Activated T-cell treated with anti-CD3 and anti-CD28 coated beads, Interleukin-2, amount 50 U/mL, for 72 hours (primary cell): Measurements from ENCODE around the gene ACADM. TPM values are rescaled to one million over a fixed set of nuclear protein-coding genes. Genes with fewer than 3 reads are reported as not detected.
A peak's percentile ranks its signal among the peaks of the same experiment; 100 is the strongest.
"Not testable (repeated sequence)": the region's sequence is repeated elsewhere in the genome, so short reads cannot be mapped to it uniquely, and the experiment has no call there.

Source experiments
- ATAC-seq, 2 donors: fragments of 150-1000 bp; cut with Tn5 transposase; replicated peaks in 1 of 2; 2 replicates each; pipeline ENCODE4 v1.10.0; 2021; ENCODE audit warnings: moderate library complexity in 2 of 2, mild to moderate bottlenecking in 1 of 2
- DNase-seq, 2 donors: peaks; one replicate each; pipeline ENCODE4 v3.0.0; 2021 to 2022; ENCODE audit warnings: mixed read lengths in 1 of 2
- H3K27ac Mint-ChIP-seq: one replicate; pipeline ENCODE4 v1.8.0; 2022; ENCODE audit warnings: mild to moderate bottlenecking, moderate library complexity, mixed read lengths
- H3K27me3 Mint-ChIP-seq: one replicate; pipeline ENCODE4 v1.8.0; 2022; ENCODE audit warnings: low read depth, mixed read lengths
- H3K36me3 Mint-ChIP-seq, 2 donors: one replicate each; pipeline ENCODE4 v1.8.0; 2022; ENCODE audit warnings: mixed read lengths in 2 of 2, mild to moderate bottlenecking in 1 of 2; ENCODE audit not compliant: insufficient read depth in 2 of 2
- H3K4me1 Mint-ChIP-seq: one replicate; pipeline ENCODE4 v1.8.0; 2022; ENCODE audit warnings: low read depth, mixed read lengths
- H3K4me3 Mint-ChIP-seq, 2 donors: one replicate each; pipeline ENCODE4 v1.8.0; 2022; ENCODE audit warnings: mild to moderate bottlenecking in 2 of 2, mixed read lengths in 2 of 2, moderate library complexity in 2 of 2
- H3K9me3 Mint-ChIP-seq, 2 donors: one replicate each; pipeline ENCODE4 v1.8.0; 2022; ENCODE audit warnings: mixed read lengths in 2 of 2
- total RNA-seq, 2 donors: library from RNA; stranded (reverse); gene quantifications; one replicate each; pipeline ENCODE4 v1.2.3, GENCODE V29; 2022

Gene ACADM
- total RNA-seq, 2 donors from 2014 or later, result 43.1 to 48.9 TPM

DNA sequence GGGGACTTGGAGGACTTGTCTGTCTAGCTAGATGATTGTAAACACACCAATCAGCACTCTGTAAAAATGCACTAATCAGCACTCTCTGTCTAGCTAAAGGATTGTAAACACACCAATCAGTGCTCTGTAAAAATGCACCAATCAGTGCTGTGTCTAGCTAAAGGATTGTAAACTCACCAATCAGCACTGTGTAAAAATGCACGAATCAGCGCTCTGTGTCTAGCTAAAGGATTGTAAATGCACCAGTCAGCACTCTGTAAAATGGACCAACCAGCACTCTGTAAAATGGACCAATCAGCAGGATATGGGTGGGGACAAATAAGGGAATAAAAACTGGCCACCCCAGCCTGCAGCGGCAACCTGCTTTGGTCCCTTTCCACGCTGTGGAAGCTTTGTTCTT, 34.0 kb downstream of the ACADM start:
- H3K9me3 Mint-ChIP-seq, H3K27me3 Mint-ChIP-seq, H3K4me3 Mint-ChIP-seq, H3K4me1 Mint-ChIP-seq, DNase-seq, H3K27ac Mint-ChIP-seq, ATAC-seq: not testable (repeated sequence)
- H3K36me3 Mint-ChIP-seq, result peaks cover 11 to 40% of the 10 kb centered on the region in 2 donors

- Mint-ChIP-seq H3K4me1 (no peaks in the 10 kb centered on the region), H3K9me3 (no peaks in the 10 kb centered on the region), H3K36me3 (peaks cover 0 to 4% of the 10 kb centered on the region in 2 donors), H3K27me3 (no peaks in the 10 kb centered on the region), H3K4me3 (no peak overlapping the region), H3K27ac (no peak overlapping the region)
- no peak for ATAC-seq
- DNase-seq, result no peak
Observed at GRCh38 chr1:75764057-75764655, 39.6 kb downstream of the ACADM start.

DNA sequence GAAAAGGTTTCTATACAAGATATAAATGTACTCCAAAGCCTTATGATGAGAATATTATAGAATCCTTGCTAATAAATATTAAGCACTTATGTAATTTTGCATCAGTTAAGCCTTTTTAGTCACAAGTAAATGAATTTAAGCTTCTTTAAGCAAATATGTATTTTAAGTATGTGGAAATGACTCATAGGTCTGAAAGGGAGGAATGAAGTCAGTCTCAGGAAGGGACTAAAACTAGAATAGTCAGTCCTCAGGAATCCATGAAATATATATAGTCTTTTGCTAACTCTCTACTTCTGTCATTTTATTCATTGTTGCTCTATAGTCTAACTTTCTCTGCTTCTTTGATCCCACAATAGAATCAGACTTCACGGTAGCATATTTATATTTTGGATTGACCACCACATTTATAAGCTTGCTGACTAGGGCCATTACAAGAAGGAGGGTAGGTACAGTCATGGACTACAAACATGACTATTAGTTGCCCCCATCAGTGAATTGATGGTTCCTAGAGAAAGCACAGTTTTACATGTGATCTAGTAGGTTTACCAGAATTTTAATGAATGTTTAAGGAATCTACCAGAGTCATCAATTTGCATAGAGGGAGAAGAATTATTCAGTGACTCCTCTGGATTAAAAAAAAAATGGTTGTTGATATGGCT, 41.3 kb downstream of the ACADM start:
- DNase-seq (no peak), ATAC-seq (no peak)
- H3K27me3 Mint-ChIP-seq, result no peaks in the 10 kb centered on the region
- no peaks in the 10 kb centered on the region for H3K4me1 Mint-ChIP-seq
- no peak overlapping the region for H3K27ac Mint-ChIP-seq
- peaks cover 0 to 4% of the 10 kb centered on the region in 2 donors for H3K36me3 Mint-ChIP-seq
- H3K4me3 Mint-ChIP-seq, result no peak overlapping the region
- no peaks in the 10 kb centered on the region for H3K9me3 Mint-ChIP-seq

DNA sequence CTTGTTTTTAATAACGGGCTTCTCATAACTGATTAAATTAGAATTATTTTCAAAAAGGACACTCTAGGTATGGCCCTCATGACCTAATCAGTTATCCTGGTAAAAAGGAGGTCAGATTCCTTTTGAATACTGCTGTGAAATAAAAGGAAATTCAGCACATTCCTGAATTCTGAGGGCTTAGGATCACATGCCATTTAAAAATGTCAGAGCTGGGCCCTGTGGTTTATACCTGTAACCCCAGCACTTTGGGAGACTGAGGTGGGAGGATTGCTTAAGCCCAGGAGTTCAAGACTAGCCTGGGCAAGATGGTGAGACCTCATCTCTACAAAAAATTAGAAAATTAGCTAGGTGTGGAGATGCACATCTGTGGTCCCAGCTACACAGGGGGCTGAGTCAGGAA, 43.5 kb downstream of the ACADM start:
- no peak for ATAC-seq
- no peak overlapping the region for H3K4me3 Mint-ChIP-seq
- H3K4me1 Mint-ChIP-seq, result no peaks in the 10 kb centered on the region
- no peak for DNase-seq
- no peak overlapping the region for H3K27ac Mint-ChIP-seq
- H3K27me3 Mint-ChIP-seq, result no peaks in the 10 kb centered on the region
- H3K36me3 Mint-ChIP-seq, result no peaks in the 10 kb centered on the region
- H3K9me3 Mint-ChIP-seq, result no peaks in the 10 kb centered on the region

DNA sequence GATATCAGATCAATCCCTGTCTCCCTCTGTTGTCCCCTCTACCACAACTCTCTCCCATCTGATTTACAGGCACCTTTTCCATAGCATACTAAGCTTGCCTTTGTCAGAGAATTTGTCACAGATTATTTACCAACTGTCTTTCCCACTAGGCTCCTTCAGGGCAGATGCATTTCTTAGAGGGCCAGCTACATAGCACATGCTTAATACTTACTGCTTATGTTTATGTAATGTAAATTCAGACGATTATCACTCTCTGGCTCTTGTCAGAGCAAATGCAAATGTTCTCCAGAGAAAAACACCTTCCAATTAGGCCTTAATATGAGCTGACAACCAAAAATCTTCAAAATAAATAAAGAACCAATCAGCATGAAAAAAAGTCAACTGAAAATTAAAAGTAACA, 46.3 kb downstream of the ACADM start:
- Mint-ChIP-seq H3K4me1 (no peaks in the 10 kb centered on the region), H3K27me3 (peaks cover 6% of the 10 kb centered on the region), H3K9me3 (no peaks in the 10 kb centered on the region), H3K4me3 (no peak overlapping the region), H3K36me3 (peaks cover under 1 to 2% of the 10 kb centered on the region in 2 donors), H3K27ac (no peak overlapping the region)
- no peak for DNase-seq
- no peak for ATAC-seq

DNA sequence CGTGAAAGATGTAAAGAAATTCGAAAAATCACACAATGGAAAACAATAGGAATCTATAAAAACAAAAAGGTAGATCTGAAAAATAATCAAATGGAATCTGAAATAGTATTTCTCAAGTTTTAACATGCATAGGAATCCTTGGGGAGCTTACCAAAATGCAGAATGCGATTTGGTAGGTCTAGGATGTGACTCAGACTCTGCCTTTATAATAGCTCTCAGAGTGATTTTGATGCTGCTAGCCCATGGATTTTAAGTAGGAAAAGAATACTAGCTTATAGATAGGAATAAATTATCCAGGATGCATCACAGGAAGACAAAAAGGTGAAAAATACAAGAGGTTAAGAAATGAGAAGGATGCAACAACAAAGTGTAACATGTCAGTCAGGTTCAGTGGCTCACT, 47.5 kb downstream of the ACADM start:
- no peak for ATAC-seq
- Mint-ChIP-seq H3K27ac (no peak overlapping the region), H3K4me3 (no peak overlapping the region), H3K36me3 (peaks cover 1 to 2% of the 10 kb centered on the region in 2 donors), H3K9me3 (no peaks in the 10 kb centered on the region), H3K4me1 (no peaks in the 10 kb centered on the region), H3K27me3 (peaks cover 6% of the 10 kb centered on the region)
- DNase-seq, result no peak

DNA sequence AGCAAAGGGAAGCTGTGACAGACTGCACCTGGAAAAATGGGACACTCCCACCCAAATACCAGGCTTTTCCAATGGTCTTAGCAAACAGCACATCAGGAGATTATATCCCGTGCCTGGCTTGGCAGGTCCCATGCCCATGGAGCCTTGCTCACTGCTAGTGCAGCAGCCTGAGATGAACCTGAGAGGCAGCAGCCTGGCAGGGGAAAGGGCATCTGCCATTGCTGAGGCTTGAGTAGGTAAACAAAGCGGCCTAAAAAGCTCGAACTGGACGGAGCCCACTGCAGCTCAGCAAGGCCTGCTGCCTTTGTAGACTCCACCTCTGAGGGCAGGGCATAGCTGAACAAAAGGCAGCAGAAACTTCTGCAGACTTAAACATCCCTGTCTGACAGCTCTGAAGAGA, 53.3 kb downstream of the ACADM start:
- not testable (repeated sequence) for H3K36me3 Mint-ChIP-seq, DNase-seq, H3K9me3 Mint-ChIP-seq, H3K4me3 Mint-ChIP-seq, H3K27ac Mint-ChIP-seq, ATAC-seq, H3K4me1 Mint-ChIP-seq
- H3K27me3 Mint-ChIP-seq, result peaks cover 14% of the 10 kb centered on the region

- H3K9me3 Mint-ChIP-seq, DNase-seq, H3K4me3 Mint-ChIP-seq, H3K4me1 Mint-ChIP-seq, H3K27ac Mint-ChIP-seq, ATAC-seq, H3K36me3 Mint-ChIP-seq: not testable (repeated sequence)
- H3K27me3 Mint-ChIP-seq, result peaks cover 14% of the 10 kb centered on the region
Observed at GRCh38 chr1:75778694-75779093, 54.2 kb downstream of the ACADM start.

DNA sequence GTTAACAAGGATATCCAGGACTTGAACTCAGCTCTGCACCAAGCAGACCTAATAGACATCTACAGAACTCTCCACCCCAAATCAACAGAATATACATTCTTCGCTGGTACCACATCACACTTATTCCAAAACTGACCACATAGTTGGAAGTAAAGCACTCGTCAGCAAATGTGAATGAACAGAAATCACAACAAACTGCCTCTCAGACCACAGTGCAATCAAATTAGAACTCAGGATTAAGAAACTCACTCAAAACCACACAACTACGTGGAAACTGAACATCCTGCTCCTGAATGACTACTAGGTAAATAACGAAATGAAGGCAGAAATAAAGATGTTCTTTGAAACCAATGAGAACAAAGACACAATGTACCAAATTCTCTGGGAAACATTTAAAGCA, 55.7 kb downstream of the ACADM start:
- H3K27ac Mint-ChIP-seq, result peak overlapping the region; percentile 28
- not testable (repeated sequence) for H3K36me3 Mint-ChIP-seq, DNase-seq, H3K9me3 Mint-ChIP-seq, ATAC-seq, H3K4me1 Mint-ChIP-seq
- H3K4me3 Mint-ChIP-seq, result peak overlapping the region in 1 of 2 donors; percentile 13
- H3K27me3 Mint-ChIP-seq, result peaks cover 10% of the 10 kb centered on the region

GRCh38 chr1:75783920-75784319, 59.4 kb downstream of the ACADM start:
- H3K27ac Mint-ChIP-seq, result not testable (repeated sequence)

GRCh38 chr1:75785320-75785982, 60.9 kb downstream of the ACADM start:
- peak; percentile 18 to 27 for ATAC-seq
- H3K27me3 Mint-ChIP-seq, result peaks cover 2% of the 10 kb centered on the region
- H3K9me3 Mint-ChIP-seq, result peaks cover 1 to 2% of the 10 kb centered on the region in 2 donors
- peaks cover 14 to 40% of the 10 kb centered on the region in 2 donors for H3K36me3 Mint-ChIP-seq
- peak overlapping the region; percentile 98 to 99 for H3K4me3 Mint-ChIP-seq
- H3K27ac Mint-ChIP-seq, result peak overlapping the region; percentile 100
- DNase-seq, result no peak
- peaks cover 30% of the 10 kb centered on the region for H3K4me1 Mint-ChIP-seq

More at GRCh38 chr1:75783920-75784319, 59.4 kb downstream of the ACADM start:
- H3K27me3 Mint-ChIP-seq, ATAC-seq, H3K9me3 Mint-ChIP-seq, DNase-seq: not testable (repeated sequence)
- Mint-ChIP-seq H3K4me1 (peaks cover 15% of the 10 kb centered on the region), H3K36me3 (peaks cover 10 to 25% of the 10 kb centered on the region in 2 donors), H3K4me3 (peak overlapping the region; percentile 31 to 35)

- Mint-ChIP-seq H3K4me1 (peaks cover 38% of the 10 kb centered on the region), H3K36me3 (peaks cover 18 to 48% of the 10 kb centered on the region in 2 donors), H3K27me3 (no peaks in the 10 kb centered on the region), H3K4me3 (peak within 1 kb of the TSS; percentile 98 to 99), H3K9me3 (peaks cover 1 to 2% of the 10 kb centered on the region in 2 donors), H3K27ac (peak within 1 kb of the TSS; percentile 100)
- peak; percentile 96 to 99 for ATAC-seq
- DNase-seq, result peak; percentile 95 to 96
Observed at GRCh38 chr1:75785983-75786853, 61.7 kb downstream of the ACADM start, which contains the start of gene RABGGTB. Gene RABGGTB, plus strand, starts transcription at chr1:75786256. Its CDS starts 16 bp downstream, at chr1:75786272.
